K562 (cell line): ENCODE results near the gene WDR27. TPM values are rescaled to one million over a fixed set of nuclear protein-coding genes. Genes with fewer than 3 reads are reported as not detected.
A peak's percentile ranks its signal among the peaks of the same experiment; 100 is the strongest.

Source experiments
- ARID3A ChIP-seq: IDR thresholded peaks from 2 replicates; pipeline ENCODE4 v1.6.1; 2012; ENCODE audit warnings: low read depth, low read length, improper control_type of control experiment, borderline replicate concordance
- BRCA1 ChIP-seq, 2 experiments: fragments of 450-650 bp in 1 of 2; sonication (generic) in 1 of 2; formaldehyde crosslinking in 1 of 2; IDR thresholded peaks; 2 replicates each; pipeline versions ENCODE4 v1.5.0 to v1.6.1; 2017 to 2020; ENCODE audit warnings: mild to moderate bottlenecking in 1 of 2, missing genetic modification reagents in 1 of 2
- BRD4 ChIP-seq: fragments of 200-600 bp; sonication (generic); IDR thresholded peaks from 2 replicates; pipeline ENCODE4 v1.6.1; 2017; ENCODE audit warnings: inconsistent platforms
- CBFA2T2 ChIP-seq: fragments of 450-650 bp; conservative IDR thresholded peaks from 2 replicates; pipeline ENCODE4 v1.6.1; 2017; ENCODE audit warnings: mild to moderate bottlenecking
- CHAMP1 ChIP-seq: fragments of 450-650 bp; IDR thresholded peaks from 2 replicates; pipeline ENCODE4 v1.6.1; 2016; ENCODE audit warnings: mild to moderate bottlenecking
- CREB1 ChIP-seq, 2 experiments: sonication (generic) in 1 of 2; formaldehyde crosslinking in 1 of 2; IDR thresholded peaks; 2 replicates each; pipeline versions ENCODE4 v1.6.1 to v1.8.0; 2012 to 2022; ENCODE audit warnings: inconsistent platforms in 1 of 2, mild to moderate bottlenecking in 1 of 2, missing genetic modification reagents in 1 of 2, moderate library complexity in 1 of 2
- DLX4 ChIP-seq: fragments of 250-450 bp; sonication (Bioruptor Pico); IDR thresholded peaks from 2 replicates; pipeline ENCODE4 v1.6.1; 2021; ENCODE audit warnings: mild to moderate bottlenecking
- KDM4B ChIP-seq, 2 experiments: fragments of 450-650 bp in 1 of 2; sonication (generic) in 1 of 2; IDR thresholded peaks; 2 replicates each; pipeline ENCODE4 v1.6.1; 2016 to 2017; ENCODE audit warnings: borderline replicate concordance in 2 of 2, antibody characterized with exemption in 1 of 2, low read depth in 1 of 2, mild to moderate bottlenecking in 1 of 2
- MYC ChIP-seq, 2 experiments: fragments of 250-450 bp in 1 of 2; sonication (Bioruptor Pico) in 1 of 2; IDR thresholded peaks; 2 replicates each; pipeline versions ENCODE4 v1.5.1 to v1.6.1; 2012 to 2021; ENCODE audit warnings: low read depth in 2 of 2, borderline replicate concordance in 1 of 2, improper control_type of control experiment in 1 of 2, low read length in 1 of 2, mild to moderate bottlenecking in 1 of 2, moderate library complexity in 1 of 2
- NR3C1 ChIP-seq: sonication (generic); formaldehyde crosslinking; IDR thresholded peaks from 2 replicates; pipeline ENCODE4 v1.8.1; 2022; ENCODE audit warnings: missing genetic modification reagents
- NRF1 ChIP-seq, 2 experiments: fragments of 450-650 bp; IDR thresholded peaks in 1 of 2; conservative IDR thresholded peaks in 1 of 2; 2 replicates each; pipeline ENCODE4 v1.6.1; 2014; ENCODE audit warnings: mild to moderate bottlenecking in 2 of 2
- NUFIP1 ChIP-seq: fragments of 450-650 bp; IDR thresholded peaks from 2 replicates; pipeline ENCODE4 v1.6.1; 2018; ENCODE audit not compliant: partially characterized antibody
- SUPT5H ChIP-seq: fragments of 450-650 bp; IDR thresholded peaks from 2 replicates; pipeline ENCODE4 v1.6.1; 2016
- ZEB2 ChIP-seq: fragments of 450-650 bp; IDR thresholded peaks from 2 replicates; pipeline ENCODE4 v1.6.1; 2016
- ZFX ChIP-seq: sonication (generic); formaldehyde crosslinking; IDR thresholded peaks from 2 replicates; pipeline ENCODE4 v1.8.0; 2022; ENCODE audit warnings: mild to moderate bottlenecking, missing genetic modification reagents, moderate library complexity
- ZNF324 ChIP-seq: fragments of 250-450 bp; sonication (Bioruptor Pico); IDR thresholded peaks from 2 replicates; pipeline ENCODE4 v1.4.0; 2020; ENCODE audit warnings: mild to moderate bottlenecking
- ZNF561 ChIP-seq: fragments of 450-650 bp; formaldehyde crosslinking; conservative IDR thresholded peaks from 2 replicates; pipeline ENCODE4 v1.4.0; 2020; ENCODE audit warnings: mild to moderate bottlenecking, moderate library complexity
- ZNF644 ChIP-seq: fragments of 200-800 bp; sonication (Bioruptor generic); IDR thresholded peaks from 2 replicates; pipeline ENCODE4 v1.6.1; 2016; ENCODE audit warnings: low read depth, missing genetic modification characterization, missing compliant biosample characterization
- polyA plus RNA-seq, 8 experiments: library from polyadenylated mRNA; depleted of rRNA in 4 of 8; stranded (reverse) in 5 of 8; unstranded in 3 of 8; fragments of >200 nt; fragmentation: Nextera tagmentation in 2 of 8; fragmentation: Illumina TruSeq in 1 of 8; extraction: Ambion mirVana in 2 of 8; extraction: Trizol in 1 of 8; gene quantifications; 2 replicates each; pipeline versions ENCODE4 v1.2.1 to v1.2.3, GENCODE V29; 2011 to 2014; ENCODE audit warnings: inconsistent platforms in 1 of 8, missing spikeins in 1 of 8
- total RNA-seq, 7 experiments: library from RNA; depleted of rRNA in 6 of 7; stranded (reverse); fragments of >200 nt in 6 of 7; fragmentation: Illumina TruSeq in 2 of 7; extraction: Trizol in 2 of 7; gene quantifications; 2 replicates each; pipeline versions ENCODE4 v1.2.1 to v1.2.3, GENCODE V29; 2011 to 2021; ENCODE audit warnings: low replicate concordance in 1 of 7
- TF ChIP-seq, protein P1 (sequence below), 2 experiments: IDR thresholded peaks; 2 replicates each; pipeline ENCODE4 v1.6.1; 2011; ENCODE audit warnings: borderline replicate concordance in 1 of 2, control low read depth in 1 of 2, low read depth in 1 of 2, low read length in 1 of 2, mild to moderate bottlenecking in 1 of 2, mixed read lengths in 1 of 2, moderate library complexity in 1 of 2; ENCODE audit not compliant: insufficient read depth in 1 of 2, insufficient read length in 1 of 2, poor library complexity in 1 of 2, severe bottlenecking in 1 of 2; ENCODE audit errors: extremely low read depth in 1 of 2

WDR27 gene
- total and polyA plus RNA-seq, 9 of the 15 experiments (the other 6 are each of a cell fraction or from before 2014, with no cell fraction given), result 4.3 to 77.2 (median 22.7) TPM

DNA sequence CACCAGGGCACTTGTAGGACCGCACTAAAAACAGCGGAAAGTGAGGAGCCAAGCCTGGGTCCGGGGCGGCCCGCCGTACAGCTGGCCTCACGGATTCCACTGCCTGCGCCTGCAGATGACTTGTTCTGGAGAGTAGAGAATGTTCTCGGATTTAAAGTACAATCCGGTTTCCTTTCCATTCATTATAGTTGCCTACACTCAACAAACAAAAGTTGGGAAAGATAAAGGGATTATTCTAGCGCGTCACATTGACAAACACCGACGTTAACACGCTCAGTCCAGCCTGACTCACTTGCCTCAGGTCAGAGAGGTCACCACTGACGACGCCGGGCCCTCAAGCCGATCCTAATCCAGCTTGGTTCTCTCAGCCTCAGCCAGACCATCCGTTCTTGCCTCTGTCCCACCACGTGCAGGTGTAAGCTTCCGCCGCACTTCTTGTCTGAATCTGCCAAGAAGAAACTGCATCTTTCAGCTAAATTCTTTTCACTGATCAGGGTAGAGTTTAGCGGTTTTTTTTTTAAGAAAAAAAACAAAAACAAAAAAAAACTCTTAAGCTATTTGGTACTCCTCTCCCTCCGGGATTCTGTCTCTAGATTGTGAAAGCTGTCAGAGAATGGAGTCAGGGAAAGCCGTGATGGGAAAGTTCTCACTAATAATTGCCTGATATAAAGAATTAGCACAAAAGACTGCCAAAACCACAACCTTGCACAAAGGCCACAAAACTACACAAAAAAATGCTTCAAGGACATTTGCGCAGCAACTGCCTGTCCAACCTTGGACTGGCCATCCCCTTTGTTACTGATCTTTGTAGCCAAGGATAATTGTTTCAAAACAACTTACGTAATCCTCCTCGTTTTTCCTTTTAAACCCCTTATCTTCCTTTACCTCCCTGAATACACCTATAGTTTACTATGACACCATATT, 23.6 kb upstream of the WDR27 start (continued):
- TF ChIP-seq CHAMP1 (no peak), ZFX (CRISPR knock-in tag) (peak; percentile 59), KDM4B (IDR thresholded peaks at IDR 0.05; ENCODE audit: borderline replicate concordance in 2 of 2, low read depth in 1 of 2) (peak in 1 of 2 experiments; percentile 11; a peak in 1 of 4 replicates), CBFA2T2 (no peak; the same call in 1 of the 2 replicates), NUFIP1 (no peak), ZNF644 (tag) (peak; percentile 51; the same call in 1 of the 2 replicates), SUPT5H (peak; percentile 58; the same call in 1 of the 2 replicates), BRD4 (peak; percentile 34; the same call in 1 of the 2 replicates), ZNF561 (CRISPR knock-in tag) (no peak), ZEB2 (0 out of 2 replicates have a peak, but pooled peaks have one; percentile 27), NRF1 (conservative IDR thresholded peaks at IDR 0.05 in 1 of 2, IDR thresholded peaks at IDR 0.05 in 1 of 2) (peak; percentile 32 to 42; a peak in 3 of 4 replicates), CREB1 (IDR thresholded peaks at IDR 0.05) (peak; percentile 83), CREB1 (CRISPR knock-in tag; IDR thresholded peaks at IDR 0.05) (peak; percentile 60), BRCA1 (IDR thresholded peaks at IDR 0.05) (no peak), BRCA1 (CRISPR knock-in tag; IDR thresholded peaks at IDR 0.05) (no peak), MYC (IDR thresholded peaks at IDR 0.05; ENCODE audit: low read depth, low read length) (peak; percentile 53), MYC (CRISPR knock-in tag; IDR thresholded peaks at IDR 0.05; ENCODE audit: borderline replicate concordance, low read depth) (peak; percentile 75; the same call in 1 of the 2 replicates), ZNF324 (CRISPR knock-in tag) (no peak), ARID3A (peak; percentile 22; the same call in 1 of the 2 replicates), DLX4 (CRISPR knock-in tag) (no peak), NR3C1 (CRISPR knock-in tag) (0 out of 2 replicates have a peak, but pooled peaks have one; percentile 9)
- TF ChIP-seq, protein P1, sequence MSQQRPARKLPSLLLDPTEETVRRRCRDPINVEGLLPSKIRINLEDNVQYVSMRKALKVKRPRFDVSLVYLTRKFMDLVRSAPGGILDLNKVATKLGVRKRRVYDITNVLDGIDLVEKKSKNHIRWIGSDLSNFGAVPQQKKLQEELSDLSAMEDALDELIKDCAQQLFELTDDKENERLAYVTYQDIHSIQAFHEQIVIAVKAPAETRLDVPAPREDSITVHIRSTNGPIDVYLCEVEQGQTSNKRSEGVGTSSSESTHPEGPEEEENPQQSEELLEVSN (IDR thresholded peaks at IDR 0.05; ENCODE audit: borderline replicate concordance in 1 of 2, extremely low read depth in 1 of 2, insufficient read depth in 1 of 2, insufficient read length in 1 of 2, low read depth in 1 of 2, low read length in 1 of 2, poor library complexity in 1 of 2, severe bottlenecking in 1 of 2), result peak in 1 of 2 experiments; percentile 80
